Breast epithelium (tissue), 3 donors: ENCODE results near the gene GPBAR1.

Experiments
- CTCF ChIP-seq, 3 donors: fragments of 450-650 bp; IDR thresholded peaks; one replicate each; pipeline ENCODE4 v1.5.1; 2016 to 2017; ENCODE audit warnings: antibody characterized with exemption in 3 of 3, mild to moderate bottlenecking in 3 of 3, moderate library complexity in 3 of 3
- POLR2A ChIP-seq: fragments of 450-650 bp; IDR thresholded peaks from one replicate; pipeline ENCODE4 v1.6.1; 2016; ENCODE audit warnings: antibody characterized with exemption, mild to moderate bottlenecking, moderate library complexity
- POLR2AphosphoS5 ChIP-seq, 3 donors: sonication (generic); formaldehyde crosslinking; IDR thresholded peaks; one replicate each; pipeline ENCODE4 v1.6.1; 2017; ENCODE audit warnings: antibody characterized with exemption in 3 of 3

GRCh38 chr2:218230882-218231281, 29.9 kb upstream of the GPBAR1 start:
- TF ChIP-seq CTCF (IDR thresholded peaks at IDR 0.05) = no peak
- no peak for TF ChIP-seq POLR2AphosphoS5 (IDR thresholded peaks at IDR 0.05)
- no peak for TF ChIP-seq POLR2A
